Left ventricle myocardium inferior (tissue), 1 donor: ENCODE results near the gene CXCL6. TPM values are rescaled to one million over a fixed set of nuclear protein-coding genes. Genes with fewer than 3 reads are reported as not detected.

Experiments
- DNase-seq: peaks from one replicate; pipeline ENCODE4 v3.0.0-alpha.2; 2020
- H3K27ac ChIP-seq: fragments of 200-600 bp; replicated peaks from 2 replicates; pipeline ENCODE4 v1.8.0; 2021
- H3K27me3 ChIP-seq: fragments of 200-600 bp; 2 replicates; pipeline ENCODE4 v1.8.0; 2021; ENCODE audit warnings: low read depth
- H3K36me3 ChIP-seq: fragments of 200-600 bp; 2 replicates; pipeline ENCODE4 v1.8.0; 2021
- H3K4me1 ChIP-seq: fragments of 200-600 bp; 2 replicates; pipeline ENCODE4 v1.8.0; 2021
- H3K4me3 ChIP-seq: fragments of 200-600 bp; 2 replicates; pipeline ENCODE4 v1.8.0; 2021; ENCODE audit warnings: mild to moderate bottlenecking, moderate library complexity
- H3K9me3 ChIP-seq: fragments of 200-600 bp; replicated peaks from 2 replicates; pipeline ENCODE4 v1.8.0; 2021
- intact Hi-C: fragments of 100-400 bp; cut with micrococcal nuclease; formaldehyde crosslinking; loops from one replicate; pipeline ENCODE4 v1.11.0; 2022
- total RNA-seq: library from RNA; stranded (reverse); fragmentation: NEBNext Ultra II Directional; extraction: Animal tissue kit (Norgen Biotek cat#: 25700); gene quantifications from one replicate; pipeline ENCODE4 v1.2.1, GENCODE V29; 2021
- TF ChIP-seq, protein P1 (sequence below): fragments of 200-600 bp; IDR thresholded peaks from 2 replicates; pipeline ENCODE4 v1.8.0; 2021; ENCODE audit warnings: antibody characterized with exemption, mild to moderate bottlenecking, borderline replicate concordance
- donor health status: DM: no; HTN: yes; CAD: no; lungs with severe emphysema.

Gene CXCL6
- total RNA-seq, 1 donor from 2014 or later: not detected

DNA sequence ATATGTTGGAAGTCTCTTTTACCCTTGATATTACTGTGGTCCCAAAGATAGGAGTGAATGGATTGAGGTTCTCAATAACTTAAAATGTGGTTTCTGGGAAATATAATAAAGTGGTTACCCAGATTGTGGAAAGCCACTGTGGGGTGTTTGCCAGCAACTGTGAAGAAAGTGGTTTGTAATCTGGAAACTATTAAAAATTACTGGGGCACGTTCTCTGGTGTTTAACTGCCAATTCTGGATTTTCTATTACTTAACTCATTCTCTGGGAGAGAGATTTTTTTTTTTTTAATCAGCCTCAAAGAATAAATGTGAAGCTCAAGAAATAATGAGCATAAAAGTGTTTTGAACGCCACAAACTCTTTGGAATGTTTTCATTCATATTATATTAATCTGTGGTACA lies 4.9 kb upstream of the CXCL6 start:
- Histone ChIP-seq H3K9me3 (peaks cover 11% of the 10 kb centered on the region), H3K4me3 (no peak overlapping the region), H3K36me3 (no peaks in the 10 kb centered on the region), H3K4me1 (no peaks in the 10 kb centered on the region), H3K27ac (no peak overlapping the region), H3K27me3 (peaks cover 5% of the 10 kb centered on the region)
- intact Hi-C loops: no loop called here
- DNase-seq: no peak
- TF ChIP-seq, protein P1, sequence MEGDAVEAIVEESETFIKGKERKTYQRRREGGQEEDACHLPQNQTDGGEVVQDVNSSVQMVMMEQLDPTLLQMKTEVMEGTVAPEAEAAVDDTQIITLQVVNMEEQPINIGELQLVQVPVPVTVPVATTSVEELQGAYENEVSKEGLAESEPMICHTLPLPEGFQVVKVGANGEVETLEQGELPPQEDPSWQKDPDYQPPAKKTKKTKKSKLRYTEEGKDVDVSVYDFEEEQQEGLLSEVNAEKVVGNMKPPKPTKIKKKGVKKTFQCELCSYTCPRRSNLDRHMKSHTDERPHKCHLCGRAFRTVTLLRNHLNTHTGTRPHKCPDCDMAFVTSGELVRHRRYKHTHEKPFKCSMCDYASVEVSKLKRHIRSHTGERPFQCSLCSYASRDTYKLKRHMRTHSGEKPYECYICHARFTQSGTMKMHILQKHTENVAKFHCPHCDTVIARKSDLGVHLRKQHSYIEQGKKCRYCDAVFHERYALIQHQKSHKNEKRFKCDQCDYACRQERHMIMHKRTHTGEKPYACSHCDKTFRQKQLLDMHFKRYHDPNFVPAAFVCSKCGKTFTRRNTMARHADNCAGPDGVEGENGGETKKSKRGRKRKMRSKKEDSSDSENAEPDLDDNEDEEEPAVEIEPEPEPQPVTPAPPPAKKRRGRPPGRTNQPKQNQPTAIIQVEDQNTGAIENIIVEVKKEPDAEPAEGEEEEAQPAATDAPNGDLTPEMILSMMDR: no peak

- TF ChIP-seq, protein P1: no peak
- no peaks in the 10 kb centered on the region for H3K4me1 ChIP-seq
- H3K27me3 ChIP-seq: peaks cover 17% of the 10 kb centered on the region
Measured at GRCh38 chr4:73832651-73833237, 3.7 kb upstream of the CXCL6 start.

GRCh38 chr4:73839071-73839470 lies 2.6 kb downstream of the CXCL6 start:
- intact Hi-C loops: no loop called here
- DNase-seq: no peak
- Histone ChIP-seq H3K27me3 (peaks cover 36% of the 10 kb centered on the region), H3K27ac (no peak overlapping the region), H3K4me1 (no peaks in the 10 kb centered on the region), H3K4me3 (no peak overlapping the region), H3K36me3 (no peaks in the 10 kb centered on the region), H3K9me3 (no peaks in the 10 kb centered on the region)
- TF ChIP-seq, protein P1: no peak

More at GRCh38 chr4:73832651-73833237, 3.7 kb upstream of the CXCL6 start:
- Histone ChIP-seq H3K27ac (no peak overlapping the region), H3K4me3 (no peak overlapping the region), H3K9me3 (peaks cover 4% of the 10 kb centered on the region), H3K36me3 (no peaks in the 10 kb centered on the region)
- no peak for DNase-seq
- intact Hi-C loops: no loop called here

- TF ChIP-seq, protein P1: no peak
- intact Hi-C loops: no loop called here
- H3K9me3 ChIP-seq: no peaks in the 10 kb centered on the region
- no peak for DNase-seq
- no peaks in the 10 kb centered on the region for H3K4me1 ChIP-seq
- H3K36me3 ChIP-seq: no peaks in the 10 kb centered on the region
- H3K27ac ChIP-seq: no peak overlapping the region
- peaks cover 36% of the 10 kb centered on the region for H3K27me3 ChIP-seq
- H3K4me3 ChIP-seq: no peak overlapping the region
Measured at GRCh38 chr4:73839715-73840114, 3.2 kb downstream of the CXCL6 start.

DNA sequence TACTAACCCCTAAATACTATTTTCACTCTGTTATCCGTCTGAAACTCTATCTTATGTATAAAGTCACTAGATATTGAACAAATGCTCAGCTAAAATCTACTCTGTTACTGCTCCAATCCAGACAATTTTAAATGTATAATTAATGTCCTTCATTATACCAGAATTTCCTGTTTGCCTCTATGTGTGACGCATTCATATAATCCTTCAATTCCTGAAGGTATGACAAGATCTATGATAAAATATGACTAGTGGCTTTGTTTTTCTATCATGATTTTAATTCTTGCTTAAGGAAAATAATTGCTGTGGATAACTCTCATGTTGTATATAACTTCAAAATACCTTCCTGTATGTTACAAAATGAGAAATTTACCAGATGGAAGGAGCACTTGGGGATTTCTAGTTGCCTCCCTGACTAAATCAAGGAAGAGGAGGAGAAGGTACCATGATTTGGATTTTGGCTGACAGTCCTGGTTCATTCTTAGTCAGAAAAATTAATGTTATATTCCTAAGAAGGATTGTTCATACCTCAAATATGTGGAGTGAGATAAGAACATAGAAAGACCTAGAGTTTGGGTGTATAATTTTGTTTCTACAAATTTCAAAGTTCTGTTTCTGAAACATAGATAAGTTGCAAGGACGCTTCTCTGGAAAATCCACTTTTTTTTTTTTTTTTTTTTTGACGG lies 4.9 kb downstream of the CXCL6 start:
- Histone ChIP-seq H3K4me3 (no peak overlapping the region), H3K4me1 (no peaks in the 10 kb centered on the region), H3K27ac (no peak overlapping the region), H3K9me3 (no peaks in the 10 kb centered on the region), H3K36me3 (no peaks in the 10 kb centered on the region), H3K27me3 (peaks cover 33% of the 10 kb centered on the region)
- TF ChIP-seq, protein P1: no peak
- intact Hi-C loops: no loop called here
- no peak for DNase-seq
